ENCODE results near the gene PGM1. TPM values are rescaled to one million over a fixed set of nuclear protein-coding genes. Genes with fewer than 3 reads are reported as not detected.

PGM1 gene
- total and polyA plus RNA-seq, 2 of the 4 experiments (the other 2 are of a cell fraction) = 42.6 to 94.5 TPM

DNA sequence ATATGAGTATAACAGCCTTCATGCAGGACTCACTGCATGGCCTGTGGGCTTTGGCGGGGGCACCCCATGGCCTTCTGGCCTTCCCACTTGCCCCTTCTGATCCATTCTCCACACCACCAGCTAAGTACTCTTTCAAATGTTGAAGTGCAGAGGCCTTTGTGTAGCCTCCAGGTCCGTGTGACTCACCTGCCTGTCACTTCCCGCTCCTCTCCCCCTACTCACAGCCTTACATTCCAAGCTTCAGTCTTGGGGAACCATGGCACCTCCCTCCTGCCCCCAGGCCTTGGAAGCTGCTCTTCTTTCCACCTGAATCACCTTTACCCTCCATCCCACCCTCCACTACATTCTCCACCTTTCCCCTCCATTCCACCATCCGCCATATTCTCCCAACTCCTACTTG lies 69.6 kb downstream of the PGM1 start:
- H3K9ac ChIP-seq (ENCODE audit: low read depth, low read length) = no peak overlapping the region
- peaks cover 13% of the 10 kb centered on the region for H3K9me1 ChIP-seq (ENCODE audit: insufficient read depth, low read length)
- peak overlapping the region; percentile 67 for H4K91ac ChIP-seq (ENCODE audit: insufficient read depth, low read depth, low read length)
- peak overlapping the region; percentile 43; the same call in 1 of the 2 replicates for H2BK20ac ChIP-seq (ENCODE audit: low read depth, low read length)
- H2BK120ac ChIP-seq (ENCODE audit: low read depth, low read length) = peak overlapping the region; percentile 79
- H2AFZ ChIP-seq (replicated peaks; ENCODE audit: low read length, poor library complexity) = peak overlapping the region; percentile 33
- no peaks in the 10 kb centered on the region for H4K20me1 ChIP-seq (ENCODE audit: insufficient read depth, low read length)
- peak overlapping the region; percentile 3; the same call in 1 of the 2 replicates for H3K4me2 ChIP-seq (ENCODE audit: low read depth, low read length)
- peak overlapping the region; percentile 92 for H2BK5ac ChIP-seq (ENCODE audit: low read depth, low read length, poor library complexity, severe bottlenecking)
- H4K5ac ChIP-seq (ENCODE audit: low read depth, low read length) = no peak overlapping the region; the same call in 1 of the 2 replicates
- peak; percentile 42; the same call in 1 of the 2 replicates for ATAC-seq (ENCODE audit: low read depth)
- H2BK15ac ChIP-seq (ENCODE audit: low read depth, low read length) = peak overlapping the region; percentile 25
- WGBS, 2 experiments (ENCODE audit: extremely low coverage in 2 of 2, insufficient read length in 1 of 2) = 100% methylated on average over 1 of the region's 4 CpGs
- peak overlapping the region; percentile 44 to 73; a peak in 3 of 4 replicates for H4K8ac ChIP-seq (ENCODE audit: low read depth in 2 of 2, low read length in 2 of 2)
- peak overlapping the region; percentile 29; the same call in 1 of the 2 replicates for H3K14ac ChIP-seq (replicated peaks; ENCODE audit: low read depth, low read length)
- CTCF ChIA-PET = interaction anchor here (0.9 to 2.0 kb wide), 3 partner anchors 11 to 531 kb away, joined by 3 to 7 read pairs (median 3); no protein-coding TSS in a partner anchor
- intact Hi-C loops (cut with micrococcal nuclease) (no loop called here), in situ Hi-C loops (cut with MboI; ENCODE audit: low sequenced_read_pairs) (no loop called here), dilution Hi-C loops (cut with HindIII; ENCODE audit: low sequenced_read_pairs, unreplicated experiment) (no loop called here)
- H3K23ac ChIP-seq (ENCODE audit: low read depth, low read length) = 0 out of 2 replicates have a peak overlapping the region, but pooled peaks have one; percentile 14
- H3K56ac ChIP-seq (ENCODE audit: extremely low read depth, insufficient read depth, low read length) = no peak overlapping the region
- BruUV-seq (replicated peaks) = no TSS peak
- H3K27ac ChIP-seq (ENCODE audit: insufficient read depth, low read length) = peak overlapping the region; percentile 31; the same call in 1 of the 2 replicates
- H3K18ac ChIP-seq (ENCODE audit: low read depth, low read length) = peak overlapping the region; percentile 52; the same call in 1 of the 2 replicates
- peaks cover 6% of the 10 kb centered on the region for H3K36me3 ChIP-seq (ENCODE audit: control insufficient read depth, insufficient read depth, low read length)
- POLR2A ChIA-PET (ENCODE audit: unreplicated experiment) = no interaction called here
- DNase-seq = peak; percentile 64
- H3K4me1 ChIP-seq (ENCODE audit: control insufficient read depth, insufficient read depth, low read length) = peaks cover 16% of the 10 kb centered on the region
- peak overlapping the region; percentile 49 for H2AK9ac ChIP-seq (replicated peaks; ENCODE audit: low read depth, low read length, poor library complexity)
- H3K27me3 ChIP-seq (ENCODE audit: control insufficient read depth, insufficient read depth, low read length) = no peaks in the 10 kb centered on the region
- peak overlapping the region; percentile 49 for H3K4ac ChIP-seq (ENCODE audit: low read depth, low read length)
- H2AK5ac ChIP-seq (ENCODE audit: low read depth, low read length) = peak overlapping the region; percentile 87; the same call in 1 of the 2 replicates
- H3K4me3 ChIP-seq (ENCODE audit: insufficient read depth, low read depth, low read length) = no peak overlapping the region
- H3K9me3 ChIP-seq (ENCODE audit: control insufficient read depth, insufficient read depth, low read length) = peaks cover 2% of the 10 kb centered on the region; the same call in 1 of the 2 replicates
- no peak for TF ChIP-seq ELK1 (IDR thresholded peaks at IDR 0.05; ENCODE audit: borderline replicate concordance, low read depth, low read length)
- TF ChIP-seq CHD1 (IDR thresholded peaks at IDR 0.05; ENCODE audit: low read depth, low read length) = no peak
- TF ChIP-seq FOS (IDR thresholded peaks at IDR 0.05; ENCODE audit: low read depth, low read length) = no peak
- TF ChIP-seq RFX5 (IDR thresholded peaks at IDR 0.05; ENCODE audit: low read depth, low read length) = no peak
- TF ChIP-seq RCOR1 (IDR thresholded peaks at IDR 0.05; ENCODE audit: insufficient replicate concordance, low read length) = no peak
- H3K79me1 ChIP-seq (ENCODE audit: low read depth in 1 of 2, low read length in 2 of 2) = no peaks in the 10 kb centered on the region

Data from IMR-90 (cell line).